Suprapubic skin (tissue), 4 donors: ENCODE measurements around the gene RBMS3.

Experiments
- POLR2A ChIP-seq, 2 donors: fragments of 450-650 bp; IDR thresholded peaks; one replicate each; pipeline ENCODE4 v1.6.1; 2017; ENCODE audit warnings: antibody characterized with exemption in 2 of 2, mild to moderate bottlenecking in 2 of 2, moderate library complexity in 2 of 2
- POLR2AphosphoS5 ChIP-seq, 3 donors: sonication (generic); formaldehyde crosslinking; IDR thresholded peaks; one replicate each; pipeline ENCODE4 v1.6.1; 2017; ENCODE audit warnings: antibody characterized with exemption in 3 of 3
- TF ChIP-seq, protein P1 (sequence below), 2 donors: fragments of 200-600 bp in 1 of 2; fragments of 450-650 bp in 1 of 2; sonication (generic) in 1 of 2; IDR thresholded peaks; one replicate each; pipeline ENCODE4 v1.5.1; 2016 to 2019; ENCODE audit warnings: antibody characterized with exemption in 2 of 2, mild to moderate bottlenecking in 1 of 2, moderate library complexity in 1 of 2

DNA sequence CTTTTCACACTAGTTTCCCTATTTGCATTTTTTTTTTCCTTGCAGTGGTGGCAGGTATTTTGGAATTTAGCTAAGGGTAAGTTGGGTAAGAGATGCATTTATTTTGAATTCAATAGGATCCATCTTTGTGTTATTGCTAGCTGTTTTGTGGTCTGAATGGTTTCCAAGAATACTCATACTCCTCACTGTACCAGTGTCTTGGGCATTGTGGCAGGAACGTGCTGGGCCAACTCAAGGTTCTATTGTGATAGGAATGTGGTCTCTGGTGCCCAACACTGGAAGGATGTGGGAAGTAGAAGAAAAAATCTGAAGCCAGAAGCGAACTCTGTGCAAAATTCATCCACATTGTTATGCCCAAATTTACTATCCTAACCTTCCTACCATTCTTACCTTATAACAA, 135.6 kb downstream of the RBMS3 start:
- TF ChIP-seq POLR2AphosphoS5 (IDR thresholded peaks at IDR 0.05) (no peak), POLR2A (IDR thresholded peaks at IDR 0.05) (no peak)
- TF ChIP-seq, protein P1, sequence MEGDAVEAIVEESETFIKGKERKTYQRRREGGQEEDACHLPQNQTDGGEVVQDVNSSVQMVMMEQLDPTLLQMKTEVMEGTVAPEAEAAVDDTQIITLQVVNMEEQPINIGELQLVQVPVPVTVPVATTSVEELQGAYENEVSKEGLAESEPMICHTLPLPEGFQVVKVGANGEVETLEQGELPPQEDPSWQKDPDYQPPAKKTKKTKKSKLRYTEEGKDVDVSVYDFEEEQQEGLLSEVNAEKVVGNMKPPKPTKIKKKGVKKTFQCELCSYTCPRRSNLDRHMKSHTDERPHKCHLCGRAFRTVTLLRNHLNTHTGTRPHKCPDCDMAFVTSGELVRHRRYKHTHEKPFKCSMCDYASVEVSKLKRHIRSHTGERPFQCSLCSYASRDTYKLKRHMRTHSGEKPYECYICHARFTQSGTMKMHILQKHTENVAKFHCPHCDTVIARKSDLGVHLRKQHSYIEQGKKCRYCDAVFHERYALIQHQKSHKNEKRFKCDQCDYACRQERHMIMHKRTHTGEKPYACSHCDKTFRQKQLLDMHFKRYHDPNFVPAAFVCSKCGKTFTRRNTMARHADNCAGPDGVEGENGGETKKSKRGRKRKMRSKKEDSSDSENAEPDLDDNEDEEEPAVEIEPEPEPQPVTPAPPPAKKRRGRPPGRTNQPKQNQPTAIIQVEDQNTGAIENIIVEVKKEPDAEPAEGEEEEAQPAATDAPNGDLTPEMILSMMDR (IDR thresholded peaks at IDR 0.05), result no peak
